Measurements from ENCODE around the gene FCRL5. TPM values are rescaled to one million over a fixed set of nuclear protein-coding genes. Genes with fewer than 3 reads are reported as not detected.

FCRL5 gene
- total and polyA plus RNA-seq, 4 donors, result 0.18 to 0.84 (median 0.50) TPM

DNA sequence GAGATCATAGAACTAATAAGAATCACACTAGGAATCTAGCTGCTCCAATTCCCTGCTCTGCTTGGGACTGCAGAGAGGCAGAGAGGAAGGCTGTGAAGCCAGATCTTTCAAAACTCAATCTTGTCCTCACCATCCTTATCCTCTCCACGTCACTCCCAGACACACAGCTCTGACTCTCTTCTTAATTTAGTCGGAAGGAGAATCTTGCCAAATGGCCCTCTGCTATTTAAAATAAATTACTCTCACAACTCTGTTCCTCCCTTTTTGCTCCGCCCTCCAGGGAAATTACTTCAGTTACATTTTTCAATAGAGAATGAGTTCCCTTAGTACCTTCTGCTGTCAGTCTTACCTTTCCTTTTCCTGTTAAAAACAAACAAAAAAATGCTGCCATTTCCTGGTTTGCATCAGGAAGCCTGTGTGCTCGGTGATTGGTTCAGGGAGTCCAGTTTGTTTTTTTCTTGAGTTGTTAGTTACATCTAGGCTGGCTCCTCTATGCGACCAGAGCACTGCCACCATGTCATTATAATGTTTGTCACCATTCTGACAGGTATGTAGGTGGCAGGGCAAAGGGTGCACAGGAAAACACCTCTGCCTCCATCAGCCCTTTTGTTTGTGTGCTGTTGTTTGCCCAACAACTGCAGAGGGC, 80.1 kb downstream of the FCRL5 start:
- Histone ChIP-seq H3K4me1 (ENCODE audit: control insufficient read depth in 1 of 2, insufficient read depth in 2 of 2, low read length in 2 of 2) (no peaks in the 10 kb centered on the region), H3K27ac (ENCODE audit: low read depth in 1 of 2, low read length in 2 of 2) (no peak overlapping the region), H3K36me3 (ENCODE audit: control insufficient read depth in 1 of 2, insufficient read depth in 2 of 2, low read length in 1 of 2) (no peaks in the 10 kb centered on the region), H3K27me3 (ENCODE audit: control insufficient read depth in 1 of 2, insufficient read depth in 2 of 2, low read length in 1 of 2) (no peaks in the 10 kb centered on the region), H3K9me3 (ENCODE audit: control insufficient read depth, low read length) (peaks cover 4% of the 10 kb centered on the region), H3K4me3 (ENCODE audit: low read length in 2 of 2) (no peak overlapping the region)
- no peak for ATAC-seq (ENCODE audit: low FRiP score)
- 31 to 42% methylated on average over 5 of the region's 5 CpGs for WGBS, 2 donors
- intact Hi-C loops (cut with DNase I), result no loop called here
- DNase-seq, result no peak

DNA sequence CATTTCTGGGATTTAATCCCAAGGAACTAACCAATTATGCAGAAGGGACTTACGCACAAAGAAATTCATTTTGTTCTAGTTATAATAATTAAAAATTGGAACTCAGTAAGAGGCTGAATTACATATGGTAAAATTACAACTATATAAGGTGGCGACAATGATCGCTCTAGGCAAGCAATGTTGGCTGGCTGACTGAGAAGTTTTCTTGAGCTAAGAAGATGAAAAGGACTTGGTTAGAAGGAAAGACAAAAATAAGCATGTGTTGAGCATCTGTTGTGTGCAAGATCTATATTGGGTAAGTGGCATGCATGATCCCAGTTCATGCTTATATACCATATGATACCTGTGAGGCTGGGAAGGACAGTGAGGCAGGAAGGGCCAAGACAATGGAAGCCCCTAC, 80.8 kb downstream of the FCRL5 start:
- no peaks in the 10 kb centered on the region for H3K4me1 ChIP-seq (ENCODE audit: control insufficient read depth in 1 of 2, insufficient read depth in 2 of 2, low read length in 2 of 2)
- 94 to 95% methylated on average over 3 of the region's 3 CpGs for WGBS, 2 donors
- no peak overlapping the region for H3K27ac ChIP-seq (ENCODE audit: low read depth in 1 of 2, low read length in 2 of 2)
- H3K4me3 ChIP-seq (ENCODE audit: low read length in 2 of 2), result no peak overlapping the region
- peaks cover 4% of the 10 kb centered on the region for H3K9me3 ChIP-seq (ENCODE audit: control insufficient read depth, low read length)
- H3K36me3 ChIP-seq (ENCODE audit: control insufficient read depth in 1 of 2, insufficient read depth in 2 of 2, low read length in 1 of 2), result no peaks in the 10 kb centered on the region
- intact Hi-C loops (cut with DNase I), result no loop called here
- DNase-seq (no peak), ATAC-seq (ENCODE audit: low FRiP score) (no peak)
- no peaks in the 10 kb centered on the region for H3K27me3 ChIP-seq (ENCODE audit: control insufficient read depth in 1 of 2, insufficient read depth in 2 of 2, low read length in 1 of 2)

DNA sequence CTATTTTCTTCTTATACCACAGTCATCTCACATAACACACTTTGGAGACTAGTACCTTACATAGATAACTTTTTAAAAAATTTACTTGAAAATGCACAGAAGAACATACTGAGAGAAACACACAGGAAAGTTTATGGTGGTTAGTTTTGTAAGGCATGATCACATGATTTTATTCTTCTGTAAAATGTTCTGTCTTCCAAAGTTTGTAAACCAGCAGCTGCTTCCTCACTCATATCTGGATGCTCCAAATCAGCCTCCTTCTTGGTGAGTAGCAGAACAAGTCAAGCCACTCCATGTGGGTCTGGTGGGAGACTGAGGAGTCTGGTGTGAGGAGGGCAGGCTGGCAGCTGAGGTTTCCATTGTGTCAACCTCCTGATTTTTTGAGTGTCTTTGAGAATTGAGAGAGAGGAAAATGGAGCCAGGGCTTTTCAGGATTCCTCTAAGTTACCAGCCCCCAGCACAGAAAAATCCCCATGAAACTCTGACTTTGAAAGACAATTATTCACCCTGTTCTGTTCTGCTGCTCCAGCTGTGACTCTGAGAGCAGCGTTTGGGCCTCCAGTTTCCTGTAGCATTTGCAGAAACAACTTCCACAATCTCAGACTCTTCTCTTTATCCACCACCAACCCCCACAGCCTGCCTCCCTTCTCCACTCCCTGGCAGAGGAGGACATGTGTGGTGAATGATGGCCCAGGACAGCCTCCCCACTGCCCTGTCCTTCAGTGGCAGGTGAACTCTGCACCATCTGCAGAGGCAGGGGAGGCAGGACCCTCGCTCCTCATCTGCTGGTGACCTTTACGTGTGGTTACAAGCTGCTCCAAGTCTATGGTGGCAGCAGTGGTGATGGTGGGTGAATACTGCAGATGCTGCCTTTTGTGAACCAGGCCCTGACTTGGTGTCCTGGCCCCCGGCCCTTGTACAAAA, 82.3 kb downstream of the FCRL5 start:
- DNase-seq, result no peak
- H3K4me1 ChIP-seq (ENCODE audit: control insufficient read depth in 1 of 2, insufficient read depth in 2 of 2, low read length in 2 of 2), result no peaks in the 10 kb centered on the region
- no peak overlapping the region for H3K27ac ChIP-seq (ENCODE audit: low read depth in 1 of 2, low read length in 2 of 2)
- WGBS, 2 donors, result 62 to 64% methylated on average over 4 of the region's 4 CpGs
- no peaks in the 10 kb centered on the region for H3K27me3 ChIP-seq (ENCODE audit: control insufficient read depth in 1 of 2, insufficient read depth in 2 of 2, low read length in 1 of 2)
- H3K4me3 ChIP-seq (ENCODE audit: low read length in 2 of 2), result no peak overlapping the region
- ATAC-seq (ENCODE audit: low FRiP score), result peak; percentile 48
- H3K9me3 ChIP-seq (ENCODE audit: control insufficient read depth, low read length), result no peaks in the 10 kb centered on the region
- intact Hi-C loops (cut with DNase I), result no loop called here
- H3K36me3 ChIP-seq (ENCODE audit: control insufficient read depth in 1 of 2, insufficient read depth in 2 of 2, low read length in 1 of 2), result no peaks in the 10 kb centered on the region

DNA sequence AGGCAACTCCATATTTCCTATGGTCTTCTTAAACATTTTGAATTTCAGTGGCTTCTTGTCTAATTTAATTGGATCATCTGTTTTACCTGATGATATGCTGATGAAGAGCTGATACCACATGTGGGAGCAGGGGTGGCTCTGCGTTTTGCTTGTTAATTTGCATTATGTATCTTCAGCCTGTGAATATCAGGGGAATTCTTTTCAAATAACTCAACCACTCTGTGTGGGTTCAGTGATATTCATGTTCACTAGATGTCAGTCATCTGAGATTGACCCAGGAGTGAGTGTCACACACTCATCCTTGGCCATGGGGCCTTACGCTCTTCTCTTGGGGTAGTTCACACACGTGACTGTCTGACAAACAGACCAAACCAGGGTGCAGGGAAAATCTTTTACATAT, 83.0 kb downstream of the FCRL5 start:
- no peaks in the 10 kb centered on the region for H3K4me1 ChIP-seq (ENCODE audit: control insufficient read depth in 1 of 2, insufficient read depth in 2 of 2, low read length in 2 of 2)
- no peaks in the 10 kb centered on the region for H3K9me3 ChIP-seq (ENCODE audit: control insufficient read depth, low read length)
- DNase-seq (no peak), ATAC-seq (ENCODE audit: low FRiP score) (no peak)
- intact Hi-C loops (cut with DNase I), result no loop called here
- H3K27me3 ChIP-seq (ENCODE audit: control insufficient read depth in 1 of 2, insufficient read depth in 2 of 2, low read length in 1 of 2), result no peaks in the 10 kb centered on the region
- no peak overlapping the region for H3K27ac ChIP-seq (ENCODE audit: low read depth in 1 of 2, low read length in 2 of 2)
- H3K36me3 ChIP-seq (ENCODE audit: control insufficient read depth in 1 of 2, insufficient read depth in 2 of 2, low read length in 1 of 2), result no peaks in the 10 kb centered on the region
- 76 to 79% methylated on average over 3 of the region's 3 CpGs for WGBS, 2 donors
- H3K4me3 ChIP-seq (ENCODE audit: low read length in 2 of 2), result no peak overlapping the region

DNA sequence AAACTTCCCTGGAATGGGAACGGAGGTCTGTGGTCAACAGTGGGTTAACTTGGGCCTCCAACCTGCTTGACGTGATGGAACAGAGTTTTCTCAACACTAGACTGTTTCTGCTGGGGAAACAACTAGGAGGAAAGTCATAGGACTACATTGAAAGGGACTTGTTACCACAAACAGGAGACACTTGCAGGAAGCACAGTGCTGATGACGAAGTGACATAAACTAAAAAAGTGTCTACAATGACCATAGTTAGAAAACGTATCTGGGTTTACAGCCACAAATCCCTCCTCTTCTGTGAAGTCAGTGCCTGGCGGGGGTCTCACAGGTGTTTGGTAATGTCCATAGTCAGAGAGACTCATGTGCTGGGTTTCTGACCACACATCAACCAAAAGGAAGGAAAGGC, 86.3 kb downstream of the FCRL5 start:
- intact Hi-C loops (cut with DNase I), result no loop called here
- no peaks in the 10 kb centered on the region for H3K36me3 ChIP-seq (ENCODE audit: control insufficient read depth in 1 of 2, insufficient read depth in 2 of 2, low read length in 1 of 2)
- H3K4me3 ChIP-seq (ENCODE audit: low read length in 2 of 2), result no peak overlapping the region
- DNase-seq, result no peak
- no peak for ATAC-seq (ENCODE audit: low FRiP score)
- H3K27me3 ChIP-seq (ENCODE audit: control insufficient read depth in 1 of 2, insufficient read depth in 2 of 2, low read length in 1 of 2), result no peaks in the 10 kb centered on the region
- WGBS, 2 donors, result 67% methylated on average over 5 of the region's 5 CpGs
- no peaks in the 10 kb centered on the region for H3K9me3 ChIP-seq (ENCODE audit: control insufficient read depth, low read length)
- no peak overlapping the region for H3K27ac ChIP-seq (ENCODE audit: low read depth in 1 of 2, low read length in 2 of 2)
- H3K4me1 ChIP-seq (ENCODE audit: control insufficient read depth in 1 of 2, insufficient read depth in 2 of 2, low read length in 2 of 2), result no peaks in the 10 kb centered on the region

Other genes starting within 250 kb of the FCRL5 start
- not detected for gene FCRL4, start 45.6 kb upstream of the FCRL5 start, total RNA-seq
- not detected for gene FCRL4, start 45.6 kb upstream of the FCRL5 start, polyA plus RNA-seq
- under 1 TPM; 0.10 to 0.99 TPM for gene FCRL3, start 148.3 kb upstream of the FCRL5 start, total RNA-seq
- under 1 TPM in 1 of 2 donors, not detected in 1; 0.03 TPM for gene FCRL3, start 148.3 kb upstream of the FCRL5 start, polyA plus RNA-seq
- gene FCRL2, start 224.6 kb upstream of the FCRL5 start, total RNA-seq, result under 1 TPM; 0.15 to 0.29 TPM
- gene FCRL2, start 224.6 kb upstream of the FCRL5 start, polyA plus RNA-seq, result not detected

Data from aorta (tissue), 5 donors.